Measurements from ENCODE around the gene MFAP1.

- TF ChIP-seq CTCF (IDR thresholded peaks at IDR 0.05) (no peak), EP300 (IDR thresholded peaks at IDR 0.05) (no peak)
These were observed 30.0 kb downstream of the MFAP1 start for GRCh38 chr15:43794269-43795037.

All from tibial nerve (tissue), 4 donors.